Uterus (tissue), 2 donors: ENCODE data around the gene RSPH10B2.
A peak's percentile ranks its signal among the peaks of the same experiment; 100 is the strongest.

Experiments used
- POLR2A ChIP-seq, 2 donors: fragments of 450-650 bp; IDR thresholded peaks; one replicate each; pipeline ENCODE4 v1.6.1; 2016; ENCODE audit warnings: antibody characterized with exemption in 2 of 2, mild to moderate bottlenecking in 1 of 2, moderate library complexity in 1 of 2
- TF ChIP-seq, protein P1 (sequence below), 4 experiments: fragments of 200-600 bp in 2 of 4; fragments of 450-650 bp in 2 of 4; sonication (generic) in 2 of 4; IDR thresholded peaks; one replicate each; pipeline ENCODE4 v1.5.1; 2016 to 2019; ENCODE audit warnings: antibody characterized with exemption in 4 of 4, mild to moderate bottlenecking in 2 of 4, moderate library complexity in 1 of 4

DNA sequence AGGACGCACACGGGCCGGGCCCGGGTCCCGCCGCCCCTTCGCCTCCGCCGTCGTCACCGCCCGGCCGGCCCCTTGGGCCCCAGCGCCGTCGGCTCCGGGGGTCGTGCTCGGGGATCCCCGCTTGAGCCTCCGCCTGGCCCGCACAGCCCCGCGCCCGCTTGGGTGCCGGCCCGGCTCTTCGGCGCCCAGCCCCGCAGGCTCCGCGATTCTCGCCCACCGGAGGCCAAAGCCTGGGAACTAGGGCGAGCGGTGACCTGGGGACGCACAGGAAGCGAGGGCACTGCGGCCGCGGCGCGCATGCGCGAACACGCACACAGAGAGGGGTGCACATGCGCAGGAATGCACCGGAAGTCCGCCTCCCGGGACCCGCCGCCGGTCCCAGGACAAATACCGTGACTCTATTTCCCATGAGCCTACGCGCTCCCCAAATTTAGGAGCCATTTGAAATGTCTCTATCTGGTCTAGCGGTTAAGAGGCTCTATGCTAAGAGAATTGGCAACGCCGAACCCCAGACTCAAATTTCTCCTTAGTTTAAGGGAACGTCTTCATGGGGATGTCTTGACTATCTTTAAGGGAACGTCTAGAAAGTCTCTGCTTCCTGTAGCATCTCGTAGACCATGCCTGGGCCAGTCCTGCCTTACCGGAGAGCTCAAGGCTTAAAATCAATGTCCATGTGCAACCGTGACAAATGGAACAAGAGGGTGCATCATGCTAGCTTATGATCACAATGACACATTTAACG, 47.1 kb upstream of the RSPH10B2 start, which contains the start of gene ZNF12:
- TF ChIP-seq, protein P1, sequence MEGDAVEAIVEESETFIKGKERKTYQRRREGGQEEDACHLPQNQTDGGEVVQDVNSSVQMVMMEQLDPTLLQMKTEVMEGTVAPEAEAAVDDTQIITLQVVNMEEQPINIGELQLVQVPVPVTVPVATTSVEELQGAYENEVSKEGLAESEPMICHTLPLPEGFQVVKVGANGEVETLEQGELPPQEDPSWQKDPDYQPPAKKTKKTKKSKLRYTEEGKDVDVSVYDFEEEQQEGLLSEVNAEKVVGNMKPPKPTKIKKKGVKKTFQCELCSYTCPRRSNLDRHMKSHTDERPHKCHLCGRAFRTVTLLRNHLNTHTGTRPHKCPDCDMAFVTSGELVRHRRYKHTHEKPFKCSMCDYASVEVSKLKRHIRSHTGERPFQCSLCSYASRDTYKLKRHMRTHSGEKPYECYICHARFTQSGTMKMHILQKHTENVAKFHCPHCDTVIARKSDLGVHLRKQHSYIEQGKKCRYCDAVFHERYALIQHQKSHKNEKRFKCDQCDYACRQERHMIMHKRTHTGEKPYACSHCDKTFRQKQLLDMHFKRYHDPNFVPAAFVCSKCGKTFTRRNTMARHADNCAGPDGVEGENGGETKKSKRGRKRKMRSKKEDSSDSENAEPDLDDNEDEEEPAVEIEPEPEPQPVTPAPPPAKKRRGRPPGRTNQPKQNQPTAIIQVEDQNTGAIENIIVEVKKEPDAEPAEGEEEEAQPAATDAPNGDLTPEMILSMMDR (IDR thresholded peaks at IDR 0.05), result peak in 1 of 4 experiments; percentile 5
- peak; percentile 34 to 73 for TF ChIP-seq POLR2A (IDR thresholded peaks at IDR 0.05)
